GM18909 (cell line): ENCODE data around the gene TTC7B.
A peak's percentile ranks its signal among the peaks of the same experiment; 100 is the strongest.
"Not testable (repeated sequence)": the region's sequence is repeated elsewhere in the genome, so short reads cannot be mapped to it uniquely, and the experiment has no call there.

Experiments
- ATAC-seq: cut with Tn5 transposase; IDR thresholded peaks from one replicate; pipeline ENCODE4 v1.9.1; 2021; ENCODE audit warnings: mild to moderate bottlenecking; ENCODE audit not compliant: unreplicated experiment, poor library complexity

Gene TTC7B

DNA sequence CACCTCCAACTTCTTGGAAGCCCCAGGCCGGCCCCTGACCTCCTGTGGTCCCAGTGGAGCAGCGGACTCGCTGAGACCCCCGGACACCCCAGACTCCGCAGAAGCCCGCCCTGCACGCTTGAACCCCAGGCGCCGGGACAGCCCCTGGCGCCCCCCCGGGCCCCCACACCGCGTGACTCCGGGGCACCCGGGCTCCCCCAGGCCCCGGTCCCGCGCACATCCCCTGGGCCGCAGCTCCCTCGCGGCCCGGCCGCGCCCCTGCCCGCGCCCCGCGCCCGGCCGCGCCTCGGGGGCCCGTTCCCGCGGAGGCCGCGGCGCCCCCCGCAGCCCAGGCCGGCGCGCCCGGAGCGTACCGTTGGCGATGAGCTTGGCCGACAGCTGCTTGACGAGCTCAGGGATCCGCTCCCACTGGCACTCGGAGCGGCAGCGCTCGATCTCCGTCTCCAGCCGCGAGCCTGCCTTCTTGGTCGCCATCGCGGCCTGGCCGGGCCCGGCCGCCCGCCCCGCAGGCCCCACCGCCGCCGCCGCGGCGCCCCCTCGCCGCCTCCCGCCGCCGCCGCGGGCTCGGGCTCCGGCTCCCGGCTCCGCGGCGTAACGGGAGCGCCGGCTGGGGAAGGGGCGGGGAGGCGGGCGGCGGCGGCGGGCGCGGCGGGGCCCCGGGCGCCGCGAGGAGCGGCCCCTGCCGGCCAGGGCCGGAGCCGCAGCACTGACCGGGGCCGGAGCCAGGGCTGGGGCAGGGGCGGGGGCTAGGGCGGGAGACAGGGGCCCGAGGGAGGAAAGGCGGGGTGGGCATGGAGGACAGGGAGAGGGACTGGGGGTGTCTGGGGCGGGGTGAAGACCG, at the start of gene TTC7B:
TTC7B (minus strand) TSS at position 609 of the 841 bp plus-strand sequence; CDS start at position 474, 135 bp downstream.
- peak; percentile 67 for ATAC-seq

DNA sequence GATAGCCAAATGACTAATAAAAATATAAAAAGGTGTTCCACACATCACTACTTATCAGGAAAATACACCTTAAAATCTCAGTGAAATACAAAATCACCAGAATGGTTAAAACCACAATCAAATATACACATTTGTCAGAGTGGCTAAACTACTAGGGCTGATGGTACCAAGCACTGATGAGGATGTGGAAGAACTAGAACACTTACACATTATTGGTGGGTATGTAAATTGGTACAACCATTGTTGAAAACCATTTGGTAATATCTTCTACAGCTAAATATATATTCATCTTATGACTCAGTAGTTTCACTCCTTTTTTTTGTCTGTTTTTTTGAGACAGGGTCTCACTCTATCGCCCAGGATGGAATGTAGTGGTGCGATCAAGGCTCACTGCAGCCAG, 48.5 kb upstream of the TTC7B start:
- ATAC-seq, result no peak

DNA sequence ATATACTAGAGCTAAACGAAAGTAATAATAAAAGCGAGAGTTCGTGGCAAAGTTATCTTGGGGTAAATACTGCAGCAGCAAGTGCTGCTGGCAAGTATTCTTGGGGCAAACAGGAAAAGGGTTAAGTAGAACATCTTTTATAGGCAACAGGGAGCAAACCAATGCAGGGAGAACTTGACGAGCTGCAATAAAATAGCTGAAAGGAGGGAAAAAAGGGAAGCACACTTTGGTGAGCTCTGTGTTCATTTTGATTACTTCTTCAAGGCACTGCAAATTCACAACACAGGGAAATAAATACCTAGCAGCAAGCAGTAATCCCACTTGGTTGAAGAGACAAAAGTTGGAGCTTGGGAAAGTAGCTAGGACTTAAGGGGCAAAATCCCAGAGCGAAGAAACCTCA, 42.3 kb upstream of the TTC7B start:
- ATAC-seq, result no peak

DNA sequence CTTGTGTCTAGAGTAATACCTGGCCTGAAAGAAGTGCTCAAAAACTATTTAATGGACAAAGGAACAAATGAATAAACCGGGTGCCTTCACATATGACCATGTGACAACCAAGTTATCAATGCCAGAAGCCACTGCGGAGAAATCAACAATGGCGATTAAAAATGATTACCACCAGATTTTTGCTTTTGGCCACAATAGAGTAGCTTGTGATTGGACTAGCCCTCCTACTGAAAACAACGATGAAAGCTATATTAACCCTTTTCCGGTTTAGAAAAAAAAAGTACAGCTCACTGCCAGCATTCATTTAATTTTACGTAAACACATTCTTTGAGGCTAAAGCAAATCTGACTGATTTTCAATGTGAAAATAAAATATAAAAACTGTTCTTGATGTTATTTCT, 41.6 kb upstream of the TTC7B start:
- ATAC-seq, result no peak

- not testable (repeated sequence) for ATAC-seq
Measured at GRCh38 chr14:90856115-90856514, 39.9 kb upstream of the TTC7B start.

- ATAC-seq, result no peak
Measured at GRCh38 chr14:90853116-90853515, 36.9 kb upstream of the TTC7B start.

GRCh38 chr14:90851327-90852036, 35.3 kb upstream of the TTC7B start:
- no peak for ATAC-seq

- ATAC-seq, result no peak
Measured at GRCh38 chr14:90850487-90850886, 34.3 kb upstream of the TTC7B start.

GRCh38 chr14:90849787-90850444, 33.7 kb upstream of the TTC7B start:
- ATAC-seq, result no peak

GRCh38 chr14:90848944-90849731, 32.9 kb upstream of the TTC7B start:
- ATAC-seq, result no peak

DNA sequence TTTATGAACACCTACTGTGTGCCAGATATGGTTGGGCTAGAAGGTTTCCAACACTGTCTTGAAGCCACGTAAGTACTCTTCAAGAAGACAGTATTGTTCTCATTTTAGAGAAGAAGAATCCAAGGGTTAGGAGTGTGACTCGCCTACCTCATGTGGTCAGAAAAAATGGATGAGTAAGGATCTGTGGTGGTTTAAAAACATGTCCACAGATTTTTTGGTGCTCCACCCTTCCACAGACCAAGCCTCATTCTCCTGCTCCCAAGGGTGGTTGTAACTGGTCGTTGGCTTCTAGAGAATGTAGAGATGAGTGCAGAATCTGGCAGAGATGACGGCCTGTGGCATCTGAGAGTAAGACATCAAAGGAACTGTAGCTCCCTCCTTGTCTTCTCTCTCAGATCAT, 30.3 kb upstream of the TTC7B start:
- ATAC-seq, result no peak

GRCh38 chr14:90844321-90844720, 28.1 kb upstream of the TTC7B start:
- ATAC-seq, result no peak

GRCh38 chr14:90842726-90843125, 26.5 kb upstream of the TTC7B start:
- ATAC-seq, result no peak

GRCh38 chr14:90840667-90841066, 24.4 kb upstream of the TTC7B start:
- ATAC-seq, result not testable (repeated sequence)

GRCh38 chr14:90839889-90840266, 23.6 kb upstream of the TTC7B start:
- no peak for ATAC-seq

GRCh38 chr14:90839024-90839888, 23.0 kb upstream of the TTC7B start:
- no peak for ATAC-seq

DNA sequence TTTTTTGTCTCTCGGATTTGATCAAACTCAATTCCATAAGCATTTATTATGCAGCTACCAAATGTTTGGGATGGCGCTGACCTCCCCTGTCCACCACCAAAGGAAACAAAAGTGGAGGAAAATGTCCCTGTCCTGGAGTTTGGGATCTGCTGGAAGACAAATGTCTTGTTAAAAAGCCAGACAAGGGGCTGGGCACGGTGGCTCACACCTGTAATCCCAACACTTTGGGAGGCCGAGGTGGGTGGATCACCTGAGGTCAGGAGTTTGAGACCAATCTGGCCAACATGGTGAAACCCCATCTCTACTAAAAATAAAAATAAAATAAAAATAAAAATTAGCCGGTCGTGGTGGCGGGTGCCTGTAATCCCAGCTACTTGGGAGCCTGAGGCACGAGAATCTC, 22.3 kb upstream of the TTC7B start:
- not testable (repeated sequence) for ATAC-seq

DNA sequence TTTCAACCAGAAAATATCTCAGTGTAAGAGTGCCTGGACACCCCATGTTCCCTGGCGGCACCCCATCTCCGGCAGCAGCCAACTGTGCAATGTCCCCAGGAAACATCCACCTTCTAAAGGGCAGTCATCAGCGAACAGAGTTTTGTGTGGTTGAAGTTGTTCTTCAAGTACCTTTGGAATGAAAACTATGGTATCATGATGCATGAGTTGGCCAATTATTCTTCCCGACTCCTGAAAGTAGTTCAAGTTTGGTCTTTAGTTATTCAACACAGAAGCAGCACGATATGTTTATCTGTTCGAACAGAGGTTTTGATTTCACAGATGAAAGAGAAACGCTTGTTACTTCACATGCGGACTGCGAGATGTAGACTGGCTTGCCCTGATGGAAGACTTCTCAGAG, 21.1 kb upstream of the TTC7B start:
- no peak for ATAC-seq

DNA sequence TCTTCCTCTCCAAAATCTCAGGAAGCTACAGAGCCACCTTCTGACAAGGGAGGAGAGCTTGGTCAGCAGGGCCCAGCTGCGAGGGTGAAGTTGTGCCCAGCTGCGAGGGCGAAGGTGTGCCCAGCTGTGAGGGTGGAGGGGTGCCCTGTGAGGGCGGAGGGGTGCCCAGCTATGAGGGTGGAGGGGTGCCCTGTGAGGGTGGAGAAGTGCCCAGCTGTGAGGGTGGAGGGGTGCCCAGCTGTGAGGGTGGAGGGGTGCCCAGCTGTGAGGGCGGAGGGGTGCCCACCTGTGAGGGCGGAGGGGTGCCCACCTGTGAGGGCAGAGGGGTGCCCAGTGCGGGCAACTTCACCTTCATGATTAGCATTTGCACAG, 20.4 kb upstream of the TTC7B start:
- no peak for ATAC-seq

DNA sequence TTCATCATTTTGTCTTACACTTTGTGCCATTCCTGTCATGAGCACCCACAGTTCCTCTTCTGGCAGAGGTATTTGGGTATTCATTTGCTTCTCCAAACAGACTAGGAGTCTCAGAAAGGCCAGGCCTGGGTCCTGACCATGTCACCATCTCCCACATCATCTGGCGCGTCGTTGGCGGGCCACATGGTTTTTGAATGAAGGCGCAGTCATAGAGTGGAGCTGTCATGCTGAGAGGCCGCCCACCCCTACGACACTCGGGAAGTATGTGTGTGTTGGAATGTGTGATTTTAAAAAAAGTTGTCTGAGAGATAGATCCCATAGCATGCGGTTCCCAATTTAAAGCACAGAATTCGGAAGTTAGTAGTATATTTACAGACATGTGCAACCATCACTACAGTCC, 15.6 kb upstream of the TTC7B start:
- no peak for ATAC-seq
